ENCODE results near the gene CELSR1.
A peak's percentile ranks its signal among the peaks of the same experiment; 100 is the strongest.

CELSR1 gene

GRCh38 chr22:46374663-46375474 lies 162.6 kb downstream of the CELSR1 start:
- DNase-seq (ENCODE audit: low spot score): no peak

GRCh38 chr22:46373921-46374662 lies 163.3 kb downstream of the CELSR1 start:
- no peak for DNase-seq (ENCODE audit: low spot score)

GRCh38 chr22:46373159-46373558 lies 164.3 kb downstream of the CELSR1 start:
- DNase-seq (ENCODE audit: low spot score): no peak

DNA sequence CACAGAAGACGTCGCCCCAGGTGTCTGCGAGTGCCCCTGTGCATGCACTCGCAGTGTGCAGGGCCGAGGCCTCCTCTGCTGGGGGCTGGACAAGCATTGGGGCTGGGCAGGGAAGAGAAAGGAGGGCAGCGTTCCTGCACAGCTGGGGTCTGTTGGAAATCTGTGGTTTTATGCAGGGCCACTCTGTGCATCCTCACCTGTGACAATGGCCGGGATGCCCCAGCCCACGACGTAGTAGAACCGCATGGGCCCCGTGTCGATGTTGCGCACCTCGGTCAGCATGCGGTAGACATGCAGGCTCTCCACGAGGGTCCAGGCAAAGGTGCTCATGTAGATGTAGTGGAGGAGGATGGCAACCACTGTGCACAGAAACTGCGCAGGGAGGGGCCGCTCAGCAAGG lies 164.7 kb downstream of the CELSR1 start:
- DNase-seq (ENCODE audit: low spot score): no peak

GRCh38 chr22:46371623-46372226 lies 165.7 kb downstream of the CELSR1 start:
- DNase-seq (ENCODE audit: low spot score): no peak

DNA sequence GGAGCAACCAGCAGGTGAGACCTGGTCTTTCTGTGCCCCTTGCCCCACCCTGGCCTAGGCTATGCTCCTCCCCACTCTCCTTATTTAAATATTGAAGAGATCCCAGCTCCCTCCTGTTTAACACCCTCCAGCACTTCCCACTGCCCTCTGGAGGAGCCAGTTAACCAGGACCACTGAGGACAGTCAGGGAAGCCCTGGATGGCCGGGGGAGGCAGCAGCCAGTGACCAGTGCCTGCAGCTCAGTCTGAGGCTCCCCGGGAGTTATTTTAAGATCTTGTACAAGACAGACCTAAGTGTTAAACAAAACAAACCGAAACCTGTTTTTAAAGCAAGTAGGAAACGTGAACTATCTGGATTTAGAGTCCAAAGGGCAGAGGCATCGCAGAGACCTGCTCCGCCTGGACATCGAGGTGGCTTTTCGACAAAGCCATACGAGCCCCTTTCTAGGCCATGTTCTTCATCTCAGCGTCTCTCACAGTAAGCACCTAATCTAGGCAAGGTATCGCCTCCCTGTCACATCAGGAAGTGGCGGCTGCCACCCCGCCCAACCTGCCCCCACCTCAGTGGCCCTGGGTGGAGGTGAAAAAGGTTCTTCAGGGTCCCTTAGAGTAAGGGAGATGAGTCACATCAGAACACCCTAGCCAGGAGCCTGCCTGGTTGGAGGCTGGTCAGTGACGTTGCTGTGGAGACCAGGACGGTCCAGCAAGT lies 166.7 kb downstream of the CELSR1 start:
- DNase-seq (ENCODE audit: low spot score): no peak

- no peak for DNase-seq (ENCODE audit: low spot score)
Measured at GRCh38 chr22:46369716-46370583, 167.5 kb downstream of the CELSR1 start.

DNA sequence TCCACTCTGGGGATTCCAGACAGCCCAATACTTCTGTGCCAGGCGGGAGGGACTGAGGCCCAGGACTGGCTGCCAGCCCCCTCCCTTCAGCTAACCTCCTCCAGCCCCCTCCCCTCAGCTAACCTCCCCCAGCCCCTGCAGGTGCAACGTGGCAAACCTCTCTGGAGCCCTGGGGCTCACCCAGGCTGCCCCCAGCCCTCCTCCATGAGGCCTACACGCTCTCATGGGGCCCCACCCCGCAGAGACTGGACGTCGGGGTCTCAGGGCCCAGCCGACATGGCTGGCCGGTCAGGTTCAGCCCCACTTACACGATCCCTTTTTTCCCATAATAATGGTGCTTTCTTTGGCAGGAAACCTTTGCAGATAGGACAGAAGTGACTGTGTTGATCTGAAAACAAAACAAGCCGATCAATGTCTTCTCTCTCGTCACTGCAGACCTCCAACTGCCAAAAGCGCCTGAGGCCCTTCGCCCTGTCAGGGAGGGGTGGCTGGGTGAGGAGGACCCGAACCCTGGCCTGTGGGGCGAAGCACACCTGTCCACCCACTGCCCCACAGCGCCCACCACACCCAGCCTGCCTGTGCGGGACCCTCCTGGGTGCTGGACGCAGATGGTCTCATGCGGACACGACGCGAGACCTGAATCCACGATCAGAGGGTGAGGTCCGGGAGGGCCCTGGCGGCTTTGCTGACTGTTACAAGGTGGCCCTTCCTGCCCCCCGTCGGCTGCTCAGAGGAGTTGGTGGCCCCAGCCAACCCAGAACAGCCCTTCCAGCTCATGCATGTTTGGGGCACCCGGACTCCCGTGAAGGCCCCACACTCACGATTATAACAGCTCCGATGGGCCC lies 168.3 kb downstream of the CELSR1 start:
- DNase-seq (ENCODE audit: low spot score): no peak

DNA sequence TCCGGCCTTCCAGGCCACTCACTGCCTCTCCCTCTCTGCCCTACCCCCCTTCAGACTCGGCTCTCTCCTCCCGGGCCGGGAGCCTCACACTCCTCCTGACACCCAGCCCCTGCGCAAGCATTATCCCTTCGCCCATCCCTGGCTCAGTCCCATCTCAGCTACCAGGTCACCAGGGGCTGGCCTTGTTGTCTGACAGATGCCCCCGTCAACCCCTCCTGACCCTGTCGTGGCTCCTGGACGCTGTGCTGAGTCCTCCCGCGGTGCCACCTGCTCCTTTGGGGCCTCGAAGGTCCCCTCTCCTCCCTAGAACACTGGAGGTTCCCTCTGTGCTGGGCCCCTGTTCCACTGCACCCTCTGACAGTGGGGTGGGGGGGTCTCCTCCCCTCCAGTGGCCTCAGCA lies 169.0 kb downstream of the CELSR1 start:
- DNase-seq (ENCODE audit: low spot score): no peak

- DNase-seq (ENCODE audit: low spot score): peak; percentile 91
Measured at GRCh38 chr22:46367707-46368191, 169.7 kb downstream of the CELSR1 start.

DNA sequence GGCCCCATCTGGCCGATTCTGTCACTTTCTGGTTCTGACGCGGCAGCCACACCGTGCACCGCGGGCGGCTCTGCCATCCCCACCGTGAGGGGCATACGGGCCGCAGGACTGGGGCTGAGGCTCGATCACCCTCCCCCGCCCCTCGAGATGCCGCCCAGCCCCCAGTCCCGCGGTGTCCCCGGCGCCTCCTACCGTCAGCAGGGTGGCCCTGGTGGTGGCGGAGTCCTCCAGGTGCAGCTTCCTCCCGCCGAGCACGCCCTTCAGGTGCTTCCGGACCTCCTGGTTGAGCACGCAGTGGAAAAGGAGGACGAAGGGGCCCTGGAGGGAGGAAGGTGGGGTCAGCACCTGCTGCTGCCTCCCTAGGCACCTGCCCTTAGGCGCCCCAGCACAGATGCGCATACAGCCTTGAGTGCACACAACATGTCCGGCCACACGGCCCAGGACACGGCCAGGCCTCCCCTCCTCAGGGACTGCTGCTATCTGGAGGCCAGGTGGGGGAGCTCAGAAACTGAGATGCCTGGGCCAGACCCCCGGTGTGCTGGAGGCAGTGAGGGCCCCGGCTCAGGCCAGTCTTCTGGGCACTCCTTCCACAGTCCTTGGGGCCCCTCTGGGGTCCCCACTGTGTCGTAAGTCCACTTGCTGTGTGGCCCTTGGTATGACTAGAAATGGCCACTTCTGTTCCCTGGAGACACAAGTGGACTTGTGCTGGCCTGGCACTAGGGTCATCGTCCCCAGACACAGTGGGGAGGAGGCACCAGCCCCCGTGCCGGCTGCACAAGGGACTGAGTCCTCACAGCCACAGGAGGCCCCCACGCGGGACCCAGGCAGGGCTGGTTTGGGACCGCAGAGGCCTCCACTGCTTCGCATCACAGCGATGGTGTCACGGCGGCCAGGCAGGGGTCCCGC lies 170.4 kb downstream of the CELSR1 start:
- no peak for DNase-seq (ENCODE audit: low spot score)

DNA sequence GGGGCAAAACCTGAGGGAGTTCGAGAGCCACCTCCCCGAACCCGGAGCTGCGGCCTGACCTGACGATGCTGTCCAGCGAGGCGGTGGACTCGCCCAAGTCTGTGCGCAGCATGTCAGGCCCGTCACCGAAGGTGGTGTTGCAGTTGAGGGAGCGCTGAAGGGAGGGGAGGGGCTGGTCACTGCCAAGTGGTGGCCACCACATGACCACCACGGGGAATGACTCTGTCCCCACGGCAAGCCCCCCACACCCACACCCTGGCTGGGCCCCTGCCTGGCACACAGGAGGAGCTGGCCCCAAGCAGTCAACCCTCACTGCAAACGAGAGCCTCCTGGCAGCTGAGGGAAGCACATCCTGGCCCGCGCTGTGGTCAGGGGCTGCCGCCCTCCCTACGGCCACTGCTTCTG lies 171.1 kb downstream of the CELSR1 start:
- DNase-seq (ENCODE audit: low spot score): no peak

- DNase-seq (ENCODE audit: low spot score): no peak
Measured at GRCh38 chr22:46365166-46365624, 172.2 kb downstream of the CELSR1 start.

- DNase-seq (ENCODE audit: low spot score): no peak
Measured at GRCh38 chr22:46364341-46365165, 172.9 kb downstream of the CELSR1 start.

DNA sequence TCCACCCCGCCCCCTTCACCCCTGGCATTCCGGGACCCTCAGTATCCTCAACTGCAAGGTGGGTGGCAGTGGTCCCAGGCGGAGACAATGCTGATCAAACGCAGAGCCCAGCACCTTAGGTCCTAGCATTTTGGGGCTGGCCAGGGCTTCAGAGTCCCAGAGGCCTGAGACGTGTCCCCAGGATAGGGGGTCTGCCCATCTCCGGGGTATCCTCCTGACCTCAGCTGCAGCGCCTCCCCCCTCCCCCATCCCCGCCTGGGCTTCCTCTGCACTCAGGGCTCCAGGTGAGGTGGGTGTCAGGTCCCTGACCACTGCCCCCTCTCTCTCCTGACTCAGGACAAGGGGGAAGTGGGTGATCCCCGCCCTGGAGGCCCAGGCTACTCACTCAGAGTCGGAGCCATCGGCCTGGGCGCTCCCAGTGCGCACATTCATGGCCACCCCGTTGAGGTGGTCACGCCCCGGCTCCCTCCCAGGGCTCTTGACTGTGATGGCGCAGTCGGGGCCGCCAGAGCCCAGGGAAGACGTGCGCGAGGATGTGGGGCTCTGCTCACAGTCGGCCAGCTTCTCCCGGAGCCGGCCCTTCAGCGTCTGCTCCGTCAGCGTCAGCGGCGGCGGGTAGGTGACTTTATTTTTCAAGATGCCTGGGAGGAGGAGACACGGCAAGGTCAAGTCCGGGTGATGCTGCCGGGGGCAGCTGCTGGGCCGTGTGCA lies 173.7 kb downstream of the CELSR1 start:
- DNase-seq (ENCODE audit: low spot score): no peak

GRCh38 chr22:46362934-46363515 lies 174.4 kb downstream of the CELSR1 start:
- DNase-seq (ENCODE audit: low spot score): no peak
